Colonic mucosa (tissue), 4 donors: ENCODE data around the gene RUNX2. TPM values are rescaled to one million over a fixed set of nuclear protein-coding genes. Genes with fewer than 3 reads are reported as not detected.

Source experiments
- DNase-seq: peaks from one replicate; pipeline ENCODE4 v3.0.0-alpha.2; 2020
- H3K27ac ChIP-seq: fragments of 200-600 bp; one replicate; pipeline ENCODE4 v1.8.0; 2021
- H3K27me3 ChIP-seq: fragments of 200-600 bp; one replicate; pipeline ENCODE4 v1.8.0; 2021
- H3K36me3 ChIP-seq: fragments of 200-600 bp; one replicate; pipeline ENCODE4 v1.8.0; 2021
- H3K4me1 ChIP-seq: fragments of 200-600 bp; one replicate; pipeline ENCODE4 v1.8.0; 2021; ENCODE audit warnings: mild to moderate bottlenecking
- H3K4me3 ChIP-seq: fragments of 200-600 bp; one replicate; pipeline ENCODE4 v1.8.0; 2021
- H3K9ac ChIP-seq, 2 donors: one replicate each; pipeline ENCODE4 v1.7.0; 2013; ENCODE audit warnings: control low read depth in 2 of 2, low read depth in 2 of 2, low read length in 2 of 2
- H3K9me3 ChIP-seq: fragments of 200-600 bp; one replicate; pipeline ENCODE4 v1.8.0; 2021
- CTCF ChIP-seq: fragments of 200-600 bp; IDR thresholded peaks from one replicate; pipeline ENCODE4 v1.8.0; 2022; ENCODE audit warnings: antibody characterized with exemption, mild to moderate bottlenecking
- intact Hi-C: fragments of 100-400 bp; cut with DNase I; formaldehyde crosslinking; loops from one replicate; pipeline ENCODE4 v1.14.1; 2022
- total RNA-seq, 2 donors: library from RNA; stranded (reverse); fragmentation: NEBNext Ultra II Directional in 1 of 2; extraction: Animal tissue kit (Norgen Biotek cat#: 25700) in 1 of 2; gene quantifications; one replicate each; pipeline ENCODE4 v1.2.1, GENCODE V29; 2021
- donor health status: healthy.
- donor health status: DM: no; HTN: no; CAD: no.
- donor health status: DM: no; HTN: no; CAD: no.

RUNX2 gene
- total RNA-seq, 2 donors from 2014 or later: 1.7 to 2.6 TPM

GRCh38 chr6:45439459-45439858 lies 111.3 kb downstream of the RUNX2 start:
- Histone ChIP-seq H3K4me3 (no peak overlapping the region), H3K4me1 (peaks cover 4% of the 10 kb centered on the region)

DNA sequence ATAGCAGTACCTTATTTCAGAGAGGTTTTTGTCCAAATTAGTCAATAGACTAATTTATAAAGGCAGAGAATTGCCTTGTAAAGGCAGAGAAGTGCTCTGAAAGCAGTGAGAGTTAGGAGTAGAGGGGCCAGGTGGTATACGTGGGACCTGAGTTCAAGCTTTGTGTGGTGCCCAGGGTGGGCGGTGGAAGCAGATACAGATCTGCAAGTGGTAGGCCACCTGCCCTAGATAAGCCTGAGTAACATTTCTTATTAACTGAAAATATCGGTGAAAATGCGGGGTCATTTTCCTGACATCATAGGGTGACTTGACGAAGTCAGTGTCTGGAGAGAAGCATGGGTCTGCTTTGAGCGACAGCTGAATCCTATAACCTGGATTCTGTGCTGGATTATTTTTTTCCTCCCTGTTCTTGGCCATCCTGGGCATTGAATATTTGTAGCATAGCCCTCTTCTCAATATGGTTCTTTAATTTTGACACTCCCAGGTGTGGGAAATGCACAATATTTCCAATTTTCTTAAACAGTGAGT lies 111.8 kb downstream of the RUNX2 start:
- Histone ChIP-seq H3K9me3 (no peaks in the 10 kb centered on the region), H3K27ac (no peak overlapping the region), H3K27me3 (no peaks in the 10 kb centered on the region), H3K36me3 (no peaks in the 10 kb centered on the region), H3K4me1 (peaks cover 4% of the 10 kb centered on the region), H3K9ac (no peak overlapping the region), H3K4me3 (no peak overlapping the region)
- intact Hi-C loops: no loop called here
- DNase-seq: no peak
- no peak for TF ChIP-seq CTCF

More at GRCh38 chr6:45439459-45439858, 111.3 kb downstream of the RUNX2 start:
- H3K27ac ChIP-seq: no peak overlapping the region
- no peaks in the 10 kb centered on the region for H3K27me3 ChIP-seq
- DNase-seq: no peak
- no peak overlapping the region for H3K9ac ChIP-seq
- TF ChIP-seq CTCF: no peak
- H3K9me3 ChIP-seq: no peaks in the 10 kb centered on the region
- H3K36me3 ChIP-seq: no peaks in the 10 kb centered on the region
- intact Hi-C loops: no loop called here

- TF ChIP-seq CTCF: no peak
- Histone ChIP-seq H3K27ac (no peak overlapping the region), H3K27me3 (no peaks in the 10 kb centered on the region), H3K9ac (no peak overlapping the region), H3K9me3 (no peaks in the 10 kb centered on the region), H3K4me1 (peaks cover 1% of the 10 kb centered on the region), H3K4me3 (no peak overlapping the region), H3K36me3 (no peaks in the 10 kb centered on the region)
- DNase-seq: no peak
- intact Hi-C loops: no loop called here
Observed at GRCh38 chr6:45441851-45442453, 113.8 kb downstream of the RUNX2 start.

DNA sequence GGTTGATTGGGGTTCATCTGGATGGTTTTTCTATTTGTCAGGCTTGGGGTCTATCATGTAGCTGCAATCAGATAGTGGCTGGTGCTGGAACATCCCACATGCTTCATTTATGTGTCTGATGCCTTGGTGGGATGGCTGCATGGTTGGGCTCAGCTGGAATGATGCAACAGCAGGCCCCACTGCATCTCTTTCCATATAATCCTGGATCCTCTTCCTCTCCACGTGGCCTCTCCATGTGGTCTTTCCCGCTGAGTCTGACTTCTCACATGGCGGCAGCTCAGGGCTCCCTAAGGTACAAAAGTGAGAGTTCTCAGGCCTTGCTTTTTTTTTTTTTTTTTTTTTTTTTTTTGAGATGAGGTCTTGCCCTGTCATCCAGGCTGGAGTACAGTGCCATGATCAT lies 114.6 kb downstream of the RUNX2 start:
- Histone ChIP-seq H3K4me3 (no peak overlapping the region), H3K9ac (no peak overlapping the region), H3K36me3 (no peaks in the 10 kb centered on the region), H3K4me1 (no peaks in the 10 kb centered on the region), H3K9me3 (no peaks in the 10 kb centered on the region), H3K27ac (no peak overlapping the region), H3K27me3 (no peaks in the 10 kb centered on the region)
- no peak for DNase-seq
- TF ChIP-seq CTCF: no peak
- intact Hi-C loops: no loop called here

- H3K9me3 ChIP-seq: no peaks in the 10 kb centered on the region
- no peaks in the 10 kb centered on the region for H3K27me3 ChIP-seq
- intact Hi-C loops: no loop called here
- H3K27ac ChIP-seq: peak overlapping the region; percentile 70
- no peak overlapping the region for H3K4me3 ChIP-seq
- H3K4me1 ChIP-seq: no peaks in the 10 kb centered on the region
- DNase-seq: no peak
- no peaks in the 10 kb centered on the region for H3K36me3 ChIP-seq
- H3K9ac ChIP-seq: peak overlapping the region in 1 of 2 donors; percentile 35
- no peak for TF ChIP-seq CTCF
Observed at GRCh38 chr6:45445364-45445748, 117.2 kb downstream of the RUNX2 start.
